CD4-positive, alpha-beta memory T cell (primary cell): ENCODE results near the gene CLCN5. TPM values are rescaled to one million over a fixed set of nuclear protein-coding genes. Genes with fewer than 3 reads are reported as not detected.
A peak's percentile ranks its signal among the peaks of the same experiment; 100 is the strongest.

Experiments used
- CTCF ChIA-PET: fragments of 350-600 bp; sonication (Branson Sonifier 250); formaldehyde crosslinking; loops from one replicate; lab custom pipeline; 2021; ENCODE audit warnings: inconsistent platforms; ENCODE audit not compliant: partially characterized antibody; lab: Charles Lee
- POLR2A ChIA-PET: fragments of 350-600 bp; sonication (Branson Sonifier 250); formaldehyde crosslinking; loops from one replicate; lab custom pipeline; 2021; ENCODE audit not compliant: partially characterized antibody; lab: Charles Lee
- DNase-seq, 5 donors: peaks; one replicate each; pipeline versions ENCODE4 v3.0.0 to v3.0.0-alpha.2; 2020 to 2022; ENCODE audit warnings: mixed read lengths in 1 of 5
- H3K27ac ChIP-seq: one replicate; pipeline ENCODE4 v1.7.0; 2013; ENCODE audit warnings: low read depth, low read length
- H3K27me3 ChIP-seq: 2 replicates; pipeline ENCODE4 v1.7.0; 2013; ENCODE audit warnings: mild to moderate bottlenecking, low read length, moderate library complexity; ENCODE audit not compliant: insufficient read depth
- H3K36me3 ChIP-seq: 2 replicates; pipeline ENCODE4 v1.7.0; 2013; ENCODE audit warnings: mild to moderate bottlenecking, low read length, moderate library complexity; ENCODE audit not compliant: insufficient read depth
- H3K4me1 ChIP-seq: 2 replicates; pipeline ENCODE4 v1.7.0; 2013; ENCODE audit warnings: mild to moderate bottlenecking, low read length, moderate library complexity; ENCODE audit not compliant: insufficient read depth
- H3K4me3 ChIP-seq, 2 donors: one replicate each; pipeline ENCODE4 v1.7.0; 2013; ENCODE audit warnings: low read length in 2 of 2, mild to moderate bottlenecking in 1 of 2
- H3K9me3 ChIP-seq, 2 donors: one replicate each; pipeline ENCODE4 v1.7.0; 2013; ENCODE audit warnings: low read length in 2 of 2, control low read depth in 1 of 2; ENCODE audit not compliant: control insufficient read depth in 1 of 2
- H3K27ac Mint-ChIP-seq, 7 donors: one replicate each; pipeline ENCODE4 v1.8.0; 2020 to 2021; ENCODE audit warnings: mixed read lengths in 7 of 7, mild to moderate bottlenecking in 6 of 7, inconsistent platforms in 3 of 7, moderate library complexity in 3 of 7
- H3K27me3 Mint-ChIP-seq, 2 donors: one replicate each; pipeline ENCODE4 v1.8.0; 2020 to 2021; ENCODE audit warnings: mixed read lengths in 2 of 2
- H3K36me3 Mint-ChIP-seq, 2 donors: one replicate each; pipeline ENCODE4 v1.8.0; 2020 to 2021; ENCODE audit warnings: mixed read lengths in 2 of 2, inconsistent platforms in 1 of 2, mild to moderate bottlenecking in 1 of 2
- H3K4me1 Mint-ChIP-seq, 4 donors: one replicate each; pipeline ENCODE4 v1.8.0; 2020 to 2021; ENCODE audit warnings: mixed read lengths in 4 of 4, mild to moderate bottlenecking in 1 of 4
- H3K4me3 Mint-ChIP-seq, 8 donors: one replicate each; pipeline ENCODE4 v1.8.0; 2020 to 2021; ENCODE audit warnings: mixed read lengths in 8 of 8, mild to moderate bottlenecking in 7 of 8, moderate library complexity in 6 of 8, inconsistent platforms in 3 of 8
- H3K9me3 Mint-ChIP-seq, 8 donors: one replicate each; pipeline ENCODE4 v1.8.0; 2020 to 2021; ENCODE audit warnings: mixed read lengths in 8 of 8, mild to moderate bottlenecking in 5 of 8, inconsistent platforms in 3 of 8, moderate library complexity in 1 of 8
- intact Hi-C: fragments of 100-400 bp; cut with micrococcal nuclease; formaldehyde crosslinking; loops from one replicate; pipeline ENCODE4 v1.15.1; 2023
- microRNA-seq: library from miRNA; unstranded; fragments of <30 nt; microRNA quantifications from one replicate; pipeline ENCODE4 v1.2.0, GENCODE V29; 2021; ENCODE audit warnings: borderline replicate concordance, borderline number of aligned reads, borderline microRNAs expressed, mixed read lengths
- polyA plus RNA-seq, 2 donors: library from polyadenylated mRNA; unstranded; fragments of 300-500 nt; fragmentation: Illumina TruSeq; gene quantifications; one replicate each; pipeline ENCODE4 v1.2.3, GENCODE V29; 2021
- total RNA-seq, 2 experiments: library from RNA; stranded (reverse); gene quantifications; one replicate each; pipeline ENCODE4 v1.2.3, GENCODE V29; 2021

CLCN5 gene
- total and polyA plus RNA-seq, 4 experiments from 2014 or later, result 0.50 to 2.4 (median 1.3) TPM

- Histone ChIP-seq H3K9me3 (no peaks in the 10 kb centered on the region), H3K27me3 (no peaks in the 10 kb centered on the region), H3K27ac (no peak overlapping the region), H3K4me1 (no peaks in the 10 kb centered on the region), H3K36me3 (no peaks in the 10 kb centered on the region), H3K4me3 (no peak overlapping the region)
- peaks cover 0 to 3% of the 10 kb centered on the region in 2 donors for H3K27me3 Mint-ChIP-seq
- ChIA-PET POLR2A (no interaction called here), CTCF (no interaction called here)
- intact Hi-C loops, result no loop called here
- H3K9me3 Mint-ChIP-seq, result no peaks in the 10 kb centered on the region
- no peak overlapping the region for H3K4me3 Mint-ChIP-seq
- no peaks in the 10 kb centered on the region for H3K4me1 Mint-ChIP-seq
- no peak overlapping the region for H3K27ac Mint-ChIP-seq
- DNase-seq, result no peak
- H3K36me3 Mint-ChIP-seq, result no peaks in the 10 kb centered on the region
Measured at GRCh38 chrX:50111742-50112141, 189.3 kb downstream of the CLCN5 start.

GRCh38 chrX:50114113-50114512 is 191.7 kb downstream of the CLCN5 start:
- Histone ChIP-seq H3K27ac (no peak overlapping the region), H3K4me1 (no peaks in the 10 kb centered on the region), H3K4me3 (no peak overlapping the region), H3K27me3 (no peaks in the 10 kb centered on the region), H3K9me3 (no peaks in the 10 kb centered on the region), H3K36me3 (no peaks in the 10 kb centered on the region)
- H3K27ac Mint-ChIP-seq, result no peak overlapping the region
- DNase-seq, result no peak
- H3K4me1 Mint-ChIP-seq, result no peaks in the 10 kb centered on the region
- peaks cover 0 to 1% of the 10 kb centered on the region in 2 donors for H3K27me3 Mint-ChIP-seq
- no peak overlapping the region for H3K4me3 Mint-ChIP-seq
- intact Hi-C loops, result no loop called here
- ChIA-PET CTCF (no interaction called here), POLR2A (no interaction called here)
- no peaks in the 10 kb centered on the region for H3K9me3 Mint-ChIP-seq
- no peaks in the 10 kb centered on the region for H3K36me3 Mint-ChIP-seq

GRCh38 chrX:50115973-50116372 is 193.6 kb downstream of the CLCN5 start:
- no peak overlapping the region for H3K4me3 ChIP-seq
- DNase-seq, result no peak
- no peaks in the 10 kb centered on the region for H3K4me1 ChIP-seq
- H3K36me3 ChIP-seq, result no peaks in the 10 kb centered on the region
- H3K9me3 ChIP-seq, result no peaks in the 10 kb centered on the region
- H3K27ac ChIP-seq, result no peak overlapping the region
- CTCF ChIA-PET, result no interaction called here
- Mint-ChIP-seq H3K9me3 (no peaks in the 10 kb centered on the region), H3K27ac (no peak overlapping the region), H3K27me3 (peaks cover 0 to 4% of the 10 kb centered on the region in 2 donors), H3K4me3 (no peak overlapping the region), H3K36me3 (no peaks in the 10 kb centered on the region), H3K4me1 (no peaks in the 10 kb centered on the region)
- POLR2A ChIA-PET, result no interaction called here
- no peaks in the 10 kb centered on the region for H3K27me3 ChIP-seq
- intact Hi-C loops, result no loop called here

GRCh38 chrX:50117476-50117875 is 195.1 kb downstream of the CLCN5 start:
- CTCF ChIA-PET, result no interaction called here
- no peaks in the 10 kb centered on the region for H3K4me1 Mint-ChIP-seq

GRCh38 chrX:50125480-50125879 is 203.1 kb downstream of the CLCN5 start:
- Histone ChIP-seq H3K27me3 (no peaks in the 10 kb centered on the region), H3K9me3 (no peaks in the 10 kb centered on the region), H3K4me3 (no peak overlapping the region), H3K4me1 (no peaks in the 10 kb centered on the region), H3K27ac (no peak overlapping the region), H3K36me3 (no peaks in the 10 kb centered on the region)
- H3K9me3 Mint-ChIP-seq, result no peaks in the 10 kb centered on the region
- intact Hi-C loops, result no loop called here
- DNase-seq, result no peak
- H3K36me3 Mint-ChIP-seq, result no peaks in the 10 kb centered on the region
- H3K27me3 Mint-ChIP-seq, result no peaks in the 10 kb centered on the region
- no peaks in the 10 kb centered on the region for H3K4me1 Mint-ChIP-seq
- POLR2A ChIA-PET, result no interaction called here
- H3K4me3 Mint-ChIP-seq, result no peak overlapping the region
- CTCF ChIA-PET, result no interaction called here
- no peak overlapping the region for H3K27ac Mint-ChIP-seq

More at GRCh38 chrX:50117476-50117875, 195.1 kb downstream of the CLCN5 start:
- H3K27me3 Mint-ChIP-seq, result peaks cover 0 to 4% of the 10 kb centered on the region in 2 donors
- Histone ChIP-seq H3K27ac (no peak overlapping the region), H3K4me1 (no peaks in the 10 kb centered on the region), H3K27me3 (no peaks in the 10 kb centered on the region), H3K36me3 (no peaks in the 10 kb centered on the region), H3K9me3 (no peaks in the 10 kb centered on the region), H3K4me3 (no peak overlapping the region)
- H3K9me3 Mint-ChIP-seq, result no peaks in the 10 kb centered on the region
- DNase-seq, result no peak
- intact Hi-C loops, result no loop called here
- H3K4me3 Mint-ChIP-seq, result peak overlapping the region in 1 of 8 donors; percentile 4
- H3K36me3 Mint-ChIP-seq, result no peaks in the 10 kb centered on the region
- POLR2A ChIA-PET, result no interaction called here
- H3K27ac Mint-ChIP-seq, result no peak overlapping the region

GRCh38 chrX:50147972-50148371 is 225.6 kb downstream of the CLCN5 start:
- no peak for DNase-seq
- no peaks in the 10 kb centered on the region for H3K36me3 ChIP-seq
- Mint-ChIP-seq H3K4me3 (no peak overlapping the region), H3K27ac (no peak overlapping the region), H3K27me3 (peaks cover 2 to 3% of the 10 kb centered on the region in 2 donors), H3K9me3 (no peaks in the 10 kb centered on the region), H3K4me1 (no peaks in the 10 kb centered on the region), H3K36me3 (no peaks in the 10 kb centered on the region)
- H3K4me3 ChIP-seq, result no peak overlapping the region
- ChIA-PET POLR2A (no interaction called here), CTCF (no interaction called here)
- H3K27ac ChIP-seq, result no peak overlapping the region
- no peaks in the 10 kb centered on the region for H3K9me3 ChIP-seq
- H3K27me3 ChIP-seq, result no peaks in the 10 kb centered on the region
- intact Hi-C loops, result no loop called here
- H3K4me1 ChIP-seq, result no peaks in the 10 kb centered on the region

Small RNAs within 50 kb of the gene (microRNA-seq; reads per million reads assigned to microRNA genes)
- gene MIR188 (28.3 reads per million, percentile 53 among the genes with 10 or more reads in this experiment), gene MIR362 (31.6 reads per million, percentile 55 among the genes with 10 or more reads in this experiment), gene MIR500A (not detected), gene MIR500B (not detected), gene MIR501 (12.2 reads per million, percentile 43 among the genes with 10 or more reads in this experiment), gene MIR502 (6.5 reads per million, percentile 30 among the genes with 10 or more reads in this experiment), gene MIR532 (332 reads per million, percentile 79 among the genes with 10 or more reads in this experiment), gene MIR660 (262 reads per million, percentile 77 among the genes with 10 or more reads in this experiment)

Other genes starting within 250 kb of the CLCN5 start
- not detected for gene PAGE1, start 226.6 kb upstream of the CLCN5 start, total RNA-seq
- not detected for gene PAGE1, start 226.6 kb upstream of the CLCN5 start, polyA plus RNA-seq
- gene PAGE4, start 93.3 kb upstream of the CLCN5 start, total RNA-seq, result not detected
- not detected for gene PAGE4, start 93.3 kb upstream of the CLCN5 start, polyA plus RNA-seq
- gene USP27X, start 43.1 kb upstream of the CLCN5 start, total RNA-seq, result 1 to 10 TPM; 7.3 to 7.5 TPM
- 1 to 10 TPM in 1 of 2 donors, under 1 TPM in 1; 0.07 to 1.5 TPM for gene USP27X, start 43.1 kb upstream of the CLCN5 start, polyA plus RNA-seq